Urothelium cell line (cell line): ENCODE results near the gene APBA2.

Source experiments
- DNase-seq: peaks from one replicate; pipeline ENCODE4 v3.0.0; 2011; ENCODE audit warnings: low spot score, mixed read lengths
- FAIRE-seq: peaks from 2 replicates; lab custom pipeline; 2011; peaks lifted over from hg19 to GRCh38; lab: Jason Lieb, UNC

APBA2 gene

GRCh38 chr15:29046281-29046810 lies 160.6 kb downstream of the APBA2 start:
- DNase-seq, result no peak
- no peak for FAIRE-seq

DNA sequence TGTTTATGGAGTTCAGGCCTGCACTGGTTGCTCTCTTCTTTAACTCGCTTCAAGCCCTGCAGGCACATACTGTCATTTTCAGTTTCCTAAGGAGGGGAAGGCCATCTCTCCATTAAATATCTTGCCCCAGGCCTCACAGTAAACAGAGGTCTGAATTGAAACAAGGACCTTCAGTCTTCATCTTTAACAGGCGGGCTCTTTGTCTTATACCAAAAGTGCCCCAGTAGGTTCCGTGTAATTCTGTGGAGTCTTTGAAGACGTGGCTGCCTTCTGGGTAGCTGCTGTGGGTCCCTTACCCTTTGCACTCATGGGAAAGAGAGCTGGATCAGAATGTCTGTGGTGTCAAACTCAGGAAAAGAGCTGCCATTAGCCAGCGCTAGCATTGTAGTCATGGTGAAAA lies 161.2 kb downstream of the APBA2 start:
- FAIRE-seq, result no peak
- DNase-seq, result no peak

DNA sequence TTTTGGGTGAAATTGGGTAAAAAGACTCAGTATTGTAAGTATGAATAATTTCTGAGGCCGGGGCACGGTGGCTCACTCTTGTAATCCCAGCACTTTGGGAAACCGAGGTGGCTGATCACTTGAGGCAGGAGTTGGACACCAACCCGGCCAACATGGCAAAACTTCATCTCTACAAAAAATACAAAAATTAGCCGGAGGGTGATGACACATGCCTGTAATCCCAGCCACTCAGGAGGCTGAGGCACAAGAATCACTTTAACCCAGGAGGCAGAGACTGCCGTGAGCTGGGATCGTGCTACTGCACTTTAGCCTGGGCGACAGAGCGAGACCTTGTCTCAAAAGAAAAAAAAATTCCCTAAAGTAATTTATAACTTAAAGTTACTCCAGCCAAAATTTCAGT lies 162.2 kb downstream of the APBA2 start:
- DNase-seq (no peak), FAIRE-seq (no peak)

- FAIRE-seq (no peak), DNase-seq (no peak)
These were observed 165.1 kb downstream of the APBA2 start for GRCh38 chr15:29050870-29051269.

DNA sequence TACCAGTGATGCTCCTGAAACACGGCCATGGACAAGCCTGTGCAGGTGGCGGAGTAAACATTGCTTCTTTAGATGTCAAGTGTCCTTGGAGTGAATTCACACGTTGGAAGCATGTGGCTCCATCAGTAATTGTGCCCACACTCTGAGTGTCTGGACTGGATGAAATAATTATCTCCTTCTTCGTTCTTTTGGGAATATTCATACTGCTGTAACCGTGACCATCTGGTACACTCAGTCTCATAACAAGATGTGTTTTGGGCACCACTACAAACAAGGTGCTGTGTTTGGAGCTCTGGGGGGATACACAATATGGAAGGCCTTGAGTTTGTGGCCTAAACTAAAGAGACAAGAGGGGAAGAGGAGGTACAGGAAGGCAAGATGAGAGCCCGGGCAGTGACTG lies 165.6 kb downstream of the APBA2 start:
- DNase-seq, result no peak
- no peak for FAIRE-seq

DNA sequence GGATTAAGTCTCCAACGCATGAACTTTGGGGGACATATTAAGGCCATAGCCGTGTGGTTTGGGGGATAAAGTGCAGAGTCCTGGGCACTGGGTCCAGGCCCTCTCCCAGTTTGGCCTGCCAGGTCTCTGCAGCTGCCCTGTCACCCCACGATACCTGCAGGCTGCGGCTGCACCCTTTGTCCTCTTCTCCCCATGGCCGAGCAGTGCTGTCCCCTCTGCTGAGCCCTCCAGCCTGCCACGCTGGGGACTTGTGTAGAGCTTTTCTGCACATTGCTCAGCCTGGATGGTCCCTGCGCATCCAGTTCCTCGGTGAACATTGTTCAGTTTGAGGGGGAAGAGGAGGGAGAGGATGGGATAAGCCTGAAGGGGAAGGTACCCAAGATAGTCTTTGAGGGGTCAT lies 167.2 kb downstream of the APBA2 start:
- DNase-seq (no peak), FAIRE-seq (no peak)

DNA sequence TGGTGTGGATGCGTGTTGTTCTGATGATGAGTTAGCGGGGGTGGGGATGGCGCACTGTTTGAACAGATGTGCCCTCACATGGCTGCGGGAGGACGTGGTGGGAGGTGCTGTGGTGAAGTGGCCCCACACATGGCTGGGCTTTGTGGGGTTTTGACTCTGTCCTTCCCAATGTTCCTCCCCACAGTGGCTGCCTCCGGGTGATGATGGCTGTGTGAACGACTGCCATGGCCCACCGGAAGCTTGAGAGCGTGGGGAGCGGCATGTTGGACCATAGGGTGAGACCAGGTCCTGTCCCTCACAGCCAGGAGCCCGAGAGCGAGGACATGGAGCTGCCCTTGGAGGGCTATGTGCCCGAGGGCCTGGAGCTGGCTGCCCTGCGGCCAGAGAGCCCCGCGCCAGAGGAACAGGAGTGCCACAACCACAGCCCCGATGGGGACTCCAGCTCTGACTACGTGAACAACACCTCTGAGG lies 167.9 kb downstream of the APBA2 start:
- DNase-seq (no peak), FAIRE-seq (no peak)

- DNase-seq, result no peak
- no peak for FAIRE-seq
These were observed 168.6 kb downstream of the APBA2 start for GRCh38 chr15:29054171-29055045.

GRCh38 chr15:29055876-29056275 lies 170.1 kb downstream of the APBA2 start:
- no peak for FAIRE-seq
- no peak for DNase-seq

DNA sequence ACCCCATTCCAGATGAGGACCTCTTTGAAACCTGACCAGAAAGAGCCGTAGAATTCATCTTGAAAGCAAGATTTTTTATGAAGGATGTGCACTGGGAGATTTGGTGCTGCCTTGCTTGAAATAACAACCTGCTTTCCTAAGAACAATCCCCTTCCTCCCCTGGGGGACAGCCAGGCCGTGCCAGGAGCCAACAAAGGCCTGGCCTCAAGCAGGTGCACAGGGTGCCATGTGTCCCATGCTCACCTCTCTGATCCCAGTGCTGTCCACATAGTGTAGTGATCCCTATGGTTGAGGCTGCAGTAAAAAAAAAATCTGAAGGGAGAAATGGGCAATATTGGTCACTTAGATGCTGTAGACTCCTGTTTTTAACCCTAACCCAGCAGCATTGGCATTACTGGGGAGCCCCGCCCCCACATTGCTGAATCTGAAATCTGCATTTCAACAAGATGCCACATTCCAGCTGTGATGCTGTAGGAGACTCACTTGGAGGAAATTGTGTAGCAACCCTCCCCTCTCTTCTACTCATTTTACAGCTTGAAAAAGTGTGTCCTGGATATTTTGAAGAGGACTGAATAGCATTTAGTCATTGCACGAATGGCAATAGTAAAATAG lies 171.2 kb downstream of the APBA2 start:
- DNase-seq, result no peak
- no peak for FAIRE-seq

DNA sequence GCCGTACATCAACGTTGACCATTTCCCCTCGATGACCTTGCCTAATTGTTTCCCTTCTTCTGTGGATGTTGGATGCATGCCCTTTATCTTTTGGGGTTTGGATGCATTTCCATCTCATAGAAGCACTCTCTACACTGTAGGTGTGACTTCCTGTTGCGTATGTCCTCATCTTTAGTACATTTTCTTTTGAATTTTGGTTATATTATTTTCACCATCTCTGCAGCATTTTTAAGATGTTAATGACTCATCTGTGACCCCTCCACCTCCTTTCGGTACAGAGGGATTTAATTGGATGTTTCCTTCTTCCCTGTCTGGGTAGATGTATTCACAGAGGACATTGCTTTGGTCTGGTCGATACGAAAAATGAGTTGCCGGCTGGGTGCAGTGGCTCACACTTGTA lies 172.1 kb downstream of the APBA2 start:
- DNase-seq (no peak), FAIRE-seq (no peak)

GRCh38 chr15:29058903-29059539 lies 173.2 kb downstream of the APBA2 start:
- FAIRE-seq (no peak), DNase-seq (no peak)

GRCh38 chr15:29059871-29060640 lies 174.3 kb downstream of the APBA2 start:
- FAIRE-seq (no peak), DNase-seq (no peak)

DNA sequence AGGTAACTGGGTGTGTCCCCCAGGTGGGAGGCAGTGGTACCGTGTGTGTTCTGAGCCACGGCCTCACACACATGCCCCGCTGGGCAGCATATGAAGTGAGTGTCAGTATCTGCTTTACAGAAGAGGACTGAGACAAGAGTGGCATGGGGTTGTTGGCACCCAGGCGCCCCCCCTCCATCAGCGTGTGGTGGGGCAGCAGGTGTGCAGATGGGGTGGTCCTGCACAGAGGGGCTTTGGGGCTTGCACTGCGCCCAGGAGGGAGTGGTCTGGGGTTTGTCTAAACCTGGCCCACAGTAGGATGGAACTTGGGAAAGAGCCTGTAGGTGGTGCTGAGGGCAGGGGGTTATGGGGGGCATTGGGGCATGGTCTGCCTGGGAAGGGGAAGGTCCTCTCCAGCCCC lies 176.0 kb downstream of the APBA2 start:
- no peak for DNase-seq
- FAIRE-seq, result no peak

DNA sequence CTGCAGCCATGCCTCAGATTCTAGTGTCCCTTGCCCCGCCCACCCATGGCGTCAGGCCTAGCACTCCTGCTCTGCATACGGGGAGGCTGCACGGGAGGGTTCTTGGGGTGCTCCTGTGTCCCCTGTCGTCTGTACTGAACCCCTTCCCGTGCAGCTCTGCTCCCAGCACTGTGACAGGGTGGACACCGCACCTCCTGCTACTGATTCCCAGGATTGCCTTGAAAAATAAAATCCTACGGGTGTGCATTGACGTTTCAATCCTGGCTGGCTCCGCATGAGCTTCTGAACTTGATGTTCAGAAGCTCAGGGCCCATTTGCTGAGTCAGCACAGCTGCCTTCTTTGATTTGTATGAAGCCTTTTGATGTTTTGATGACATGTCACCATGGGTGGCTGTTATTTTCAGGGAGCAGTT lies 176.4 kb downstream of the APBA2 start:
- DNase-seq (no peak), FAIRE-seq (no peak)

DNA sequence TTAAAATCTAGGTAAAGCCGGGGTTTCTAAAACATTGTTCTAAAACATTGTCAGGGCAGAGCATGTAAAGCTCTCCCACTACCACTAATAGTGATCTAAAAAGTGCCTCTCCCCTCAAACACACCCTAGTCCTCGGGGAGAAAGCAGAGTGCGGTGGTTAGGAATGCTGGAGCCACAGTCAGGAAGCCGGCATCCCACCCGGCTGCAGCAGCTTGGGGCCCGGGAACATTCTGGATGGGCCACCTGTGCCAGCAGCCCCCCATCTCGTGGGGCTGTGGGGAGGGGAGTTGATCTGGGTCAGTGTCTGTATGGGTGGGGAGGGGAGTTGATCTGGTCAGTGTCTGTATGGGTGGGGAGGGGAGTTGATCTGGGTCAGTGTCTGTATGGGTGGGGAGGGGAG lies 176.9 kb downstream of the APBA2 start:
- DNase-seq (no peak), FAIRE-seq (no peak)

GRCh38 chr15:29063646-29064045 lies 177.9 kb downstream of the APBA2 start:
- no peak for FAIRE-seq
- no peak for DNase-seq

DNA sequence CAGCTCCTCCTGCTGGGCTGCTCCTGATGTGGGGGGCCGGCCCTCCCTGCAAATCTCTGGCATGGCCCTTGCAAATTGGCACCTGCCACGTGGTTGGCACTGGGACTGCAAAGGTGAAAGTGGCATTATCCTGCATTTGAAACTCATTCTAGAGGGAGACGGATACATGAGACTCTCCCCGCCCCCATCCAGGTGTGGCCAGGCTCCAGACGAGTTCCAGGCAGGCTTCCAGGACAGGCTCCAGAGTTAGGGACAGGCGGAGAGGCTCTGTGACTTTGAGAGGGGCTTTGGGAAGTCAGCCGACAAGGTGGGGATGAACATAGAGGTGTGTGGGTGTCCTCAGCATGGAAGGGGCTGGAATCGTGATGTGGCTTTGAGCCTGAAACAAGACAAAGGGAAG lies 178.5 kb downstream of the APBA2 start:
- FAIRE-seq (no peak), DNase-seq (no peak)

GRCh38 chr15:29064731-29065130 lies 179.0 kb downstream of the APBA2 start:
- no peak for DNase-seq
- FAIRE-seq, result no peak

GRCh38 chr15:29065571-29065970 lies 179.8 kb downstream of the APBA2 start:
- DNase-seq (no peak), FAIRE-seq (no peak)

DNA sequence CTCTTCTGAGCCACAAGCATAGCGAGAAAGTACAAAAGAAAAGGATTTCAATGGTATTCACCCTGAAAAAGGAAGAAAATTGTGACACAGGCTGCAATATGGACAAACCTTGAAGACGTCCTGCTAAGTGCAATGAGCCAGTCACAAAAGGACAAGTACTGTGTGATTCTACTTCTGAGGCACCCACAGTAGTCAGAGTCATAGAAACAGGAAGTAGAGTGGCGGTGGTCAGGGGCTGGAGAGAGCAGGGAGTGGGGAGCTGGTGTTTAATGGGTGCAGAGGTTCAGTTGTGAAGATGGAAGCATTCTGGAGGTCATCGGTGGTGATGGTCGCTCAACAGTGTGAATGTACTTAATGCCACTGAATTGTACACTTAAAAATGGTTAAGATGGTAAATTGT lies 180.5 kb downstream of the APBA2 start:
- DNase-seq (no peak), FAIRE-seq (no peak)
